Myocyte (in vitro differentiated cells): ENCODE data around the gene UBTF. TPM values are rescaled to one million over a fixed set of nuclear protein-coding genes. Genes with fewer than 3 reads are reported as not detected.
"Not testable (repeated sequence)": the region's sequence is repeated elsewhere in the genome, so short reads cannot be mapped to it uniquely, and the experiment has no call there.

Source experiments
- DNase-seq: peaks from one replicate; pipeline ENCODE4 v3.0.0-alpha.2; 2012; ENCODE audit warnings: low read depth
- total RNA-seq: library from RNA; depleted of rRNA; stranded (reverse); fragments of >200 nt; gene quantifications from 2 replicates; pipeline ENCODE4 v1.2.3, GENCODE V29; 2014

UBTF gene
- total RNA-seq, 1 donor from 2014 or later, result 45.7 TPM

GRCh38 chr17:44247876-44248736 lies 28.6 kb upstream of the UBTF start:
- no peak for DNase-seq

- peak; percentile 96 for DNase-seq
Measured at GRCh38 chr17:44247440-44247841, 28.0 kb upstream of the UBTF start.

- DNase-seq, result no peak
Measured at GRCh38 chr17:44241106-44241624, 21.7 kb upstream of the UBTF start.

GRCh38 chr17:44237886-44238285 lies 18.4 kb upstream of the UBTF start:
- not testable (repeated sequence) for DNase-seq

- DNase-seq, result no peak
Measured at GRCh38 chr17:44236444-44236991, 17.0 kb upstream of the UBTF start.

- no peak for DNase-seq
Measured at GRCh38 chr17:44235583-44235936, 16.1 kb upstream of the UBTF start.

GRCh38 chr17:44233582-44233981 lies 14.1 kb upstream of the UBTF start:
- no peak for DNase-seq

- DNase-seq, result no peak
Measured at GRCh38 chr17:44232061-44232460, 12.6 kb upstream of the UBTF start.

- DNase-seq, result no peak
Measured at GRCh38 chr17:44230140-44230539, 10.7 kb upstream of the UBTF start.

GRCh38 chr17:44229090-44229489 lies 9.6 kb upstream of the UBTF start:
- DNase-seq, result no peak

GRCh38 chr17:44223541-44224071 lies 4.1 kb upstream of the UBTF start:
- no peak for DNase-seq

GRCh38 chr17:44222112-44222869 lies 2.8 kb upstream of the UBTF start:
- DNase-seq, result peak; percentile 97

GRCh38 chr17:44221862-44222111 lies 2.3 kb upstream of the UBTF start:
- DNase-seq, result no peak

- peak; percentile 88 for DNase-seq
Measured at GRCh38 chr17:44221084-44221861, 1.8 kb upstream of the UBTF start.

- DNase-seq, result peak; percentile 57
Measured at GRCh38 chr17:44220213-44221083, 973 bp upstream of the UBTF start.

GRCh38 chr17:44219108-44219615 lies 313 bp downstream of the UBTF start:
- DNase-seq, result peak; percentile 77

GRCh38 chr17:44218344-44219107 lies 949 bp downstream of the UBTF start:
- DNase-seq, result peak; percentile 92

- no peak for DNase-seq
Measured at GRCh38 chr17:44217738-44218343, 1.6 kb downstream of the UBTF start.

GRCh38 chr17:44216694-44217093 lies 2.8 kb downstream of the UBTF start:
- DNase-seq, result no peak
